Skeletal muscle cell (primary cell): ENCODE measurements around the gene SOS2.
"Not testable (repeated sequence)": the region's sequence is repeated elsewhere in the genome, so short reads cannot be mapped to it uniquely, and the experiment has no call there.

ENCODE experiments used
- DNase-seq: peaks from one replicate; pipeline ENCODE4 v3.0.0-alpha.2; 2010; ENCODE audit warnings: low read depth
- H3K4me3 ChIP-seq: 2 replicates; pipeline ENCODE4 v1.5.1; 2011; ENCODE audit warnings: low read depth, mild to moderate bottlenecking, control low read depth, low read length, moderate library complexity

The SOS2 gene

GRCh38 chr14:50089208-50089607 is 142.2 kb downstream of the SOS2 start:
- no peak overlapping the region for H3K4me3 ChIP-seq
- no peak for DNase-seq

DNA sequence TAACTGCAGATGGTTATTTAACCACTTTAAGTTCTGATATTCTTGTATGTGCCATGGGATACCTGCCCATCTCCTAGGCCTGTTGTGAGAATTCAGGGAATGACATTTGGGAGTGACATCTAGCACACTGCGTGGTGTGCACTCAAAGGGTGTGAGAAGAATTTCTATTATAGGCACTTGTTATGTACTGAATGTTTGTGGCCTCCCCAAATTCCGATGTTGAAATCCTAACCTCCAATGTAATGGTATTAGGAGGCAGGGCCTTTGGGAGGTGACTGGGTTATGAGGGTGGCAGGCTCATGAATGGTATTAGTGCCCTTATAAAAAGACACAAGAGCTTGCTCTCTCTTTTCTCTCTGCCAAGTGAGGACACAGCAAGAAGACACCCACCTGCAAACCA is 142.6 kb downstream of the SOS2 start:
- H3K4me3 ChIP-seq: no peak overlapping the region
- no peak for DNase-seq

DNA sequence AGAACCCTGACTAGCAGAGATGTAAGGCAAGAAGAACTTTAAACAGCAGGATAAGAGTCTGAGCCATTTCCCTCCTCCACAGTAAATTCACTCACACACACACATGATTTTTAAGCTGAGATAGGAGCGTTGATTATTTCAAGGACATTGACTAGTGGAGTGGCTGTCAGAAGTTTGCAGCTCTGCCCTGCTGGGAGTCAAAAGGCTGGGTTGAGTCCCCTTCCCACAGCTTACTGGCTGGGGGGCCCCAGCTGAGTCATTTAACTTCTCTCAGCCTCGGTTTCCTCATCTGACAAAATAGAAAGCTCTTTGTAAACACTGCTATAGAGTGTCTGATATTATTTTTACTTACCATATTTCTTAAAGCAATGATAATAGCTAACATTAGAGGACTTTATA is 143.3 kb downstream of the SOS2 start:
- DNase-seq: no peak
- H3K4me3 ChIP-seq: no peak overlapping the region

GRCh38 chr14:50087341-50088116 is 143.8 kb downstream of the SOS2 start:
- DNase-seq: no peak
- no peak overlapping the region for H3K4me3 ChIP-seq

DNA sequence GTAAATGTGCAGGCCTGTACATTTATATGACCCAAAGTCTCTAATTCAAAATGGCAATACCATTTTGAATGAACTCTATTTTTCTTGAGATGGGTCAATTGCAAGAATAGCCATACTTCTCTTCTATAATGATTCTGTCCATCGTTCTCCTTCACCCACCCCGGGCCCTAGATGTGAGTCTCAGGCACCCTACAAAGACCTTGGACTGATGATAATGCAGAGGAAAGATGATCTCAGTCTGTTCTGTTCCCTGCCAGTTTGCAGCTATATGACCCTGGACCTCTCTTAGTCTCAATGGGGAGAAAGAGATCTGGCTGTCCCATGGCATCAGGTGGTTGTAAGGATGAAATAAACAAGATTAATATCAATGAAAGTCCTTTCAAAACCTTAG is 145.1 kb downstream of the SOS2 start:
- no peak for DNase-seq
- H3K4me3 ChIP-seq: no peak overlapping the region

DNA sequence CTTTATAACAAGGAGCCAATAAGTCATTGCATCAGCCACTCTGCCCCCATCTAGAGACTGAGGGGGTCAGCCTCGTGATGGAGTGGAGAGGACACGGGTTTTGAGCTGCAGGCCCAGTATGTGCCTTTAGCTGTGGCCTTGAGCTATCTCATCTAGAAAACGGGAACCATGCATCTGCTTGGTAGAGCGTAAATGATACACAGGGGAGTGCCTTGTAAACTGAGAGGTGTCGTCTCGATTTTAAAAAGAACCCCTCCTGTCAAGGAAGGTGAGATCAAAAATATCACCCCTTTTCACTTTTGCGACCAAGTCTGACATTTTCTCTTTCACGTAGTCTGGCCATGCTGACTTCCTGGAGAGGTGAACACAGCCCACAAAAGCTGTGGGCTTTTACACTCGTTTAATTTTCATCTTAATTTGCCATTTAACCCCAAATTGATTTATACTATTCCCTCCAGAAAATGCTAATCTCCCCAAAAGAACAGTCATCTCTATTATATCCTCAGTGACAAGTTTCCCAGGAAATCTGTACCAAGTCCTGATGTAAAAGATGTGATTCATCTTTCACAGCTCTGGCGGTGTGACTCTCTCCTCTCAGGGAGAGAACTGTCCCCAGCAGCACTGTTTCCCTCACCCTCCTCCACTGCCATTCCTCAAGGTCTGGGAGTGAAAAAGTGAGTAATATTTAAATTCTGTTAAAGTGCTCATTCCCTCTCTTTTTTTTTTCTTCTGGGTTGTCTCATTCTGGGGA is 145.6 kb downstream of the SOS2 start:
- H3K4me3 ChIP-seq: no peak overlapping the region
- peak; percentile 59 for DNase-seq

GRCh38 chr14:50084666-50085065 is 146.7 kb downstream of the SOS2 start:
- DNase-seq: no peak
- H3K4me3 ChIP-seq: no peak overlapping the region

- H3K4me3 ChIP-seq: no peak overlapping the region
- no peak for DNase-seq
These were observed 147.7 kb downstream of the SOS2 start for GRCh38 chr14:50083467-50084337.

GRCh38 chr14:50082784-50083466 is 148.5 kb downstream of the SOS2 start:
- no peak overlapping the region for H3K4me3 ChIP-seq
- DNase-seq: no peak

DNA sequence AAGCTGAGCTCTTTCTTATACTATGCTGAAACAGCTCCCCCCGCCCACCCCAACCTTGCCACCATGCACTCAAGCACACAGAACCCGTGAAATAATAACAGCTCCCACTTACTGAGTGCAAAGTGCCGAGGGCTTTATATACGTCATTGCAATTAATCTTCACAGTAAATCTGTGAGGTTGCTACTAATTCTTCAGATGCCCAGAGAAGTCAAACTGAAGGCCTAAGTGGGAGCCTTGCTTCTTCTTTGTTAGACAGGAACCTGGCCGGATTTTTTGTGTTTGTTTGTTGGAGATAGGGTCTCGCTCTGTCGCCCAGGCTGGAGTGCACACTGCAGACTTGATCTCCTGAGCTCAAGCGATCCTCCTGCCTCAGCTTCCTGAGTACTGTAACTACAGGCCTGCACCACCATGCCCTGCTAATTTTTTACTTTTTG is 149.1 kb downstream of the SOS2 start:
- H3K4me3 ChIP-seq: no peak overlapping the region

GRCh38 chr14:50079103-50079502 is 152.3 kb downstream of the SOS2 start:
- DNase-seq, H3K4me3 ChIP-seq: not testable (repeated sequence)

More for the DNA sequence above, 149.1 kb downstream of the SOS2 start:
- DNase-seq: no peak

GRCh38 chr14:50073663-50074062 is 157.7 kb downstream of the SOS2 start:
- DNase-seq, H3K4me3 ChIP-seq: not testable (repeated sequence)

DNA sequence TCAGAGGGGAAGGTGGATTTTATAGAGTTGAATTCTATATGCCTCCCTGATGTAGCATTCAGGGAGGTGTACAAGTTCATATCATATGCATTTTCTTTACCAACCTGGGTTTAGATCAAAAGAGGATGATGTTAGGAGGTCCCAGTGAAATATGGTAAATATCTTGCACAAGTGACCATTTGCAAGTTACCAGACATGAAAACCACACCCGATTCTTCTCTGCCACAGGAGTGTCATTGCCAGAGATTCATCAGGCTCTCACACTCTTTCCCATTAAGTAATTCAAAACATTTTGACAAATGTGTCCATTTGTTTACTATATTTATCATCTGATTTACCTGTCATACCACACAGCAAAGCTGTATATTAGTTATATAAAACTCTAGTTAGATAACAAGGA is 159.0 kb downstream of the SOS2 start:
- no peak overlapping the region for H3K4me3 ChIP-seq
- no peak for DNase-seq

GRCh38 chr14:50070840-50071548 is 160.4 kb downstream of the SOS2 start:
- no peak for DNase-seq
- no peak overlapping the region for H3K4me3 ChIP-seq

DNA sequence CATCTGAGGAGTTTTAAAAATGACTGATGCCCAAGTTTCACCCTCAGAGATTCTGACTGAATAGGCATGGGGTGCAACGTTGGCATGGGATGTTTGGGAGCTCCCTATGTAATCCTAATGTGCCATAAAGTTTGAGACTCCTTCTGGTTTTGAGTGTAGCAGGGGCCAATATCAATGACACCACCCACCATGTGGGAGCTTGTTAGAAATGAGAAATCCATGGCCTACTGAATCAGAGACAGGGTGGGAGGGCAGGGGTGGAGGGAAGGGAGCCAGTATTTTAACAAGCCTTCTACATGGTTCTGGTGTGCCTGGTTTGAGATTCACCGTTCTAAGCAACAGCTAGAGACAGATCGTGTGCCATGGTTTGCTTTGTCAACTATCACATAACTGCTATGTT is 161.1 kb downstream of the SOS2 start:
- DNase-seq: no peak
- no peak overlapping the region for H3K4me3 ChIP-seq

DNA sequence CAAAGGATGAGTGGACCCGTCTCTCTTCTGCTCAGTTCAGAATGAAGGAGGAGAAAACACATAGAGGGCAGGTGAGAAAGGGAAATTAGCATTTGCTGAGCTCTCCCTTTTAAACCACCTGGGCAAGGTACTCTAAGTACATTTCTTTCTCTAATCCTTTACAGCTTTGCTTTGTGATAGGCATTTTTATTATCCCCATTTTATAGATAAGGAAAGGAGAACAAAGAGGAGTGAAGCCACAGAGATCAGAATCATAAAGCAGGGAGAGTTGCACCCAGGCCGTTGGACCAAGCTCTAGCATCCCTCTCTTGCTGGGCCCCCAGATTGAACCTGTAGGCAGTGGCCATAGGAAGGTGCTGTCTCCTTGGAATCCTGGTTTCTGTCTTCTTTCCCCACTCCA is 162.1 kb downstream of the SOS2 start:
- no peak for DNase-seq

GRCh38 chr14:50068496-50068895 is 162.9 kb downstream of the SOS2 start:
- DNase-seq: no peak

More for the DNA sequence above, 162.1 kb downstream of the SOS2 start:
- no peak overlapping the region for H3K4me3 ChIP-seq

DNA sequence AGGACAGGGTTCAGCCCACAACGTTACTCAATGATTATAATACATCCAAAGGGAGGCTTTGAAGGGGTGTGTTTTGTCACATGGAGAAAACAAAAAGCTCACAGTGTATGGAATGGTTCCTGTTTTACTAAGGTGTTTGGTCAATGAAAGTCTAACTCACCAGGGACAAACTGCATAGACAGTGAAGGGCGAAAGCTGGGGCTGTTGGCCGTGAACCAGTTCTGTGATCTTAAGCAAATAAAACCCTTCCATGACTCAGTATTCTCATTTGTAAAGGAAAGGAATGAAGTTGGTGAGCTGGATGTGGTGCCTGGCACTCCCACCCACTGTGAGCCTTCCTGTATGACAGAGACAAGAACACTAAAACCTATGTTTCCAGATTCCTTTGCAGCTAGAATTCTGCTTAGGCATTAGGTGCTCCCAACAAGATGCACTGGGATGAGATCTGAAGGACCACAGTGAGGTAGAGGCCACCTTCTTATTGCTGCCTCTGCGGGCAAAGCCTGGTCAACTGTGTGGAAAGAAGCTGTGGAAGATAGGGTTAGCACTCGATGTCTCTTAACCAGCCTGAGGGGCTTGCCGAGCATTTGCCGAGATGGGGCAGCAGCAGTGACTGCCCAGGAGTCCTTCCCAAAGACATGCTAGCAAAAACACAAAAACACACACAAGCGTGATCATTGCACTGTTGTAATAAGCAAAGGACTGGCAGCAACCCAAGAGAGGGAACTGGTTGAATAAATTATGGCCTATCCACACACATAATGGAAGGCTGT is 163.5 kb downstream of the SOS2 start:
- peak; percentile 63 for DNase-seq

More at GRCh38 chr14:50068496-50068895, 162.9 kb downstream of the SOS2 start:
- no peak overlapping the region for H3K4me3 ChIP-seq

More for the DNA sequence above, 163.5 kb downstream of the SOS2 start:
- no peak overlapping the region for H3K4me3 ChIP-seq
